Chondrocyte (in vitro differentiated cells): ENCODE data around the gene CPD. TPM values are rescaled to one million over a fixed set of nuclear protein-coding genes. Genes with fewer than 3 reads are reported as not detected.
A peak's percentile ranks its signal among the peaks of the same experiment; 100 is the strongest.
"Not testable (repeated sequence)": the region's sequence is repeated elsewhere in the genome, so short reads cannot be mapped to it uniquely, and the experiment has no call there.

Experiments
- DNase-seq: peaks from one replicate; pipeline ENCODE4 v3.0.0; 2021; ENCODE audit warnings: mixed read lengths, low spot score
- H3K27ac Mint-ChIP-seq: one replicate; pipeline ENCODE4 v1.8.0; 2021; ENCODE audit warnings: mild to moderate bottlenecking, moderate library complexity, mixed read lengths; ENCODE audit not compliant: unreplicated experiment
- H3K27me3 Mint-ChIP-seq: 2 replicates; pipeline ENCODE4 v1.8.0; 2021; ENCODE audit warnings: low read depth, mixed read lengths
- H3K36me3 Mint-ChIP-seq: 2 replicates; pipeline ENCODE4 v1.8.0; 2021; ENCODE audit warnings: low read depth, mixed read lengths
- H3K4me1 Mint-ChIP-seq: 2 replicates; pipeline ENCODE4 v1.8.0; 2021; ENCODE audit warnings: low read depth, mild to moderate bottlenecking, mixed read lengths
- H3K4me3 Mint-ChIP-seq: one replicate; pipeline ENCODE4 v1.8.0; 2021; ENCODE audit warnings: mild to moderate bottlenecking, moderate library complexity, mixed read lengths; ENCODE audit not compliant: unreplicated experiment
- H3K9me3 Mint-ChIP-seq: 2 replicates; pipeline ENCODE4 v1.8.0; 2021; ENCODE audit warnings: low read depth, mixed read lengths
- CTCF ChIP-seq: fragments of 200-600 bp; sonication (generic); IDR thresholded peaks from 2 replicates; pipeline ENCODE4 v1.5.0; 2021; ENCODE audit warnings: antibody characterized with exemption, mild to moderate bottlenecking, moderate library complexity
- total RNA-seq: library from RNA; stranded (reverse); gene quantifications from 3 replicates; pipeline ENCODE4 v1.2.1, GENCODE V29; 2021

Gene CPD
- total RNA-seq, 1 donor from 2014 or later: 78.1 TPM

GRCh38 chr17:30413109-30413508, 34.4 kb downstream of the CPD start:
- H3K4me1 Mint-ChIP-seq: peaks cover 31% of the 10 kb centered on the region
- no peaks in the 10 kb centered on the region for H3K27me3 Mint-ChIP-seq
- H3K9me3 Mint-ChIP-seq: peaks cover 4% of the 10 kb centered on the region
- peaks cover 6% of the 10 kb centered on the region for H3K36me3 Mint-ChIP-seq
- no peak for DNase-seq
- H3K4me3 Mint-ChIP-seq: no peak overlapping the region
- H3K27ac Mint-ChIP-seq: no peak overlapping the region
- TF ChIP-seq CTCF: no peak

GRCh38 chr17:30414486-30414885, 35.8 kb downstream of the CPD start:
- H3K27me3 Mint-ChIP-seq: no peaks in the 10 kb centered on the region
- DNase-seq: no peak
- TF ChIP-seq CTCF: no peak
- peak overlapping the region; percentile 75 for H3K27ac Mint-ChIP-seq
- peaks cover 6% of the 10 kb centered on the region for H3K36me3 Mint-ChIP-seq
- H3K4me1 Mint-ChIP-seq: peaks cover 19% of the 10 kb centered on the region
- peaks cover 4% of the 10 kb centered on the region for H3K9me3 Mint-ChIP-seq
- no peak overlapping the region for H3K4me3 Mint-ChIP-seq

GRCh38 chr17:30415491-30415890, 36.8 kb downstream of the CPD start:
- DNase-seq: no peak

GRCh38 chr17:30418070-30418469, 39.3 kb downstream of the CPD start:
- not testable (repeated sequence) for H3K27ac Mint-ChIP-seq, H3K4me3 Mint-ChIP-seq, H3K27me3 Mint-ChIP-seq, H3K9me3 Mint-ChIP-seq, DNase-seq, H3K36me3 Mint-ChIP-seq
- peaks cover 32% of the 10 kb centered on the region for H3K4me1 Mint-ChIP-seq

More at GRCh38 chr17:30415491-30415890, 36.8 kb downstream of the CPD start:
- TF ChIP-seq CTCF: no peak
- peaks cover 19% of the 10 kb centered on the region for H3K4me1 Mint-ChIP-seq
- peaks cover 6% of the 10 kb centered on the region for H3K36me3 Mint-ChIP-seq
- H3K27me3 Mint-ChIP-seq: no peaks in the 10 kb centered on the region
- no peaks in the 10 kb centered on the region for H3K9me3 Mint-ChIP-seq
- H3K4me3 Mint-ChIP-seq: no peak overlapping the region
- no peak overlapping the region for H3K27ac Mint-ChIP-seq

GRCh38 chr17:30421592-30421991, 42.9 kb downstream of the CPD start:
- Mint-ChIP-seq H3K27ac (peak overlapping the region; percentile 58), H3K27me3 (no peaks in the 10 kb centered on the region), H3K36me3 (peaks cover 18% of the 10 kb centered on the region), H3K4me1 (peaks cover 13% of the 10 kb centered on the region), H3K4me3 (no peak overlapping the region), H3K9me3 (no peaks in the 10 kb centered on the region)
- no peak for DNase-seq
- TF ChIP-seq CTCF: no peak

GRCh38 chr17:30422171-30422570, 43.4 kb downstream of the CPD start:
- no peak overlapping the region for H3K4me3 Mint-ChIP-seq
- H3K9me3 Mint-ChIP-seq: no peaks in the 10 kb centered on the region
- no peaks in the 10 kb centered on the region for H3K27me3 Mint-ChIP-seq
- no peak overlapping the region for H3K27ac Mint-ChIP-seq
- no peak for TF ChIP-seq CTCF
- H3K36me3 Mint-ChIP-seq: peaks cover 18% of the 10 kb centered on the region
- peaks cover 14% of the 10 kb centered on the region for H3K4me1 Mint-ChIP-seq
- DNase-seq: no peak
